Neuron (in vitro differentiated cells): ENCODE results near the gene LILRB2.
"Not testable (repeated sequence)": the region's sequence is repeated elsewhere in the genome, so short reads cannot be mapped to it uniquely, and the experiment has no call there.

Source experiments
- H2AFZ ChIP-seq: one replicate; pipeline ENCODE4 v1.6.1; 2013; ENCODE audit warnings: low read depth, mild to moderate bottlenecking, inconsistent platforms, low read length, moderate library complexity
- H3K27me3 ChIP-seq: one replicate; pipeline ENCODE4 v1.6.1; 2013; ENCODE audit warnings: low read length; ENCODE audit not compliant: insufficient read depth
- H3K36me3 ChIP-seq: one replicate; pipeline ENCODE4 v1.6.1; 2013; ENCODE audit warnings: low read length; ENCODE audit not compliant: insufficient read depth
- H3K4me1 ChIP-seq: one replicate; pipeline ENCODE4 v1.6.1; 2013; ENCODE audit warnings: low read length; ENCODE audit not compliant: insufficient read depth
- H3K4me3 ChIP-seq: 2 replicates; pipeline ENCODE4 v1.5.1; 2013; ENCODE audit warnings: mild to moderate bottlenecking, low read length, moderate library complexity
- H3K9me3 ChIP-seq: one replicate; pipeline ENCODE4 v1.6.1; 2013; ENCODE audit warnings: low read length

Gene LILRB2

DNA sequence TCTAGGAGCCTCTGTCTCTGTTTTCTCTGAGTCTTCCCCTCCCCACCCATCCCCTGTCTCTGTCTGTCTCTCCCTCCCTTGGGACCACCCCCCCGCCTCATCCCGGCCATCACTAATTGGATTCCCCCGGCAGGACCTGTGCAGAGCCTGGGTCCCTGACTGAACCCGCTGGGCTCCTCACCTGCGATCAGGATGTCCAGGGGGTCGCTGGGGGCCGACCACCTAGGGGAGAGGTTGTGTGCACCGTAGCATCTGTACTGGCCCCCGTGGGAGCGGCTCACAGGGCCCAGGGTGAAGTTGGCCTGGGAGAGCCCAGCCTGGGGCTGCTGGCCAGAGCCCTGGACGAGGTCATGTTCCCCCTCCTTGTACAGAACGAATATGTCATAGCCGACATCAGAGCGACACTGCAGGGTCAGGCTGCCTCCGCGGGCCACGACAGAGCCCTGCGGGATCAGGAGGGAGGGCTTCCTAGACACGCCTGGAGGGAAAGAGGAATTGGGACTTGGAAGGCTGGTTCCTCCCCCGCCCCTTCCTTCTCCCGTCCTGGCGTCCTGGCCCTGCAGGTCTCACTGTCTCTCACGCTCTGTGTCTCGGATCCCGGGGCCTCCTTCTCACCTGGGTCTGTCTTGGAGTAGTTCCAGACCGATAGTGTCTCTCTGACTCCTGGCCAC is 25.7 kb downstream of the LILRB2 start:
- Histone ChIP-seq H3K36me3 (no peaks in the 10 kb centered on the region), H3K9me3 (no peaks in the 10 kb centered on the region), H3K27me3 (peaks cover 26% of the 10 kb centered on the region), H2AFZ (no peak overlapping the region), H3K4me3 (no peak overlapping the region), H3K4me1 (no peaks in the 10 kb centered on the region)

DNA sequence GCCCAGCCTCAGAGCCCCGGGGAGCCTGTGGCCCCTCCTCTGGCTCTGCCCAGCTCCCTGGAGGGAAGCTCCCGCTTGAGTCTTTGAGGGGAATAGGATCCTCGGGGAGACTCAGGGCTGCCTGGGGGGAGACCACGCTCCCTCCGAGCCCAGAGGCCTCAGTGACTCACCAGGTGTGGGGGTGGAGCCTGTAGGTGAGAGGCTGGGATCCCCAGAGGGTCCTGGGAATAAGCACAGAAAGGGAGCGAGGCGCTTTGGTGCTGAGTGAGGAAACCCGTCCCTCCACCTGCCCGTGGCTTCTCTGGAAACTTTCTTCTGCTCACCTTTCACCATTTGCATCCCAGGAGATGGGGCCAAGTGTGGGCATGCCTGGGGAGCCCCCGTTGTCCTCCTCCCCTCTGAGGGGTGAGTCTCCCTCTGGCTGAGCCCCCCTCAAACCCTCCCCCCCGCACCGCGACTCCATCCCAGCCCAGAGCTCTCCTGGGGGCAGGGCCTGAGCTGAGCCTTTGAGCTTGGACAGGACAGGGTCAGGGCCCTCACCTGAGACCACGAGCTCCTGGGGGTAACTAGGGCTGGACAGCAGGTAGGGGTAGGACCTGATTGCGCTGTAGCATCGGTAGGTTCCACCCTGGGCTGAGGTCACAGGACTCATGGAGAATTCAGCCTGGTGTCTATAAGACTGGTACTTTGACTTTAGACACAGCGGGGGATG is 26.6 kb downstream of the LILRB2 start:
- H3K4me1 ChIP-seq = no peaks in the 10 kb centered on the region
- no peak overlapping the region for H3K4me3 ChIP-seq
- no peaks in the 10 kb centered on the region for H3K36me3 ChIP-seq
- peaks cover 28% of the 10 kb centered on the region for H3K27me3 ChIP-seq
- no peaks in the 10 kb centered on the region for H3K9me3 ChIP-seq
- no peak overlapping the region for H2AFZ ChIP-seq

DNA sequence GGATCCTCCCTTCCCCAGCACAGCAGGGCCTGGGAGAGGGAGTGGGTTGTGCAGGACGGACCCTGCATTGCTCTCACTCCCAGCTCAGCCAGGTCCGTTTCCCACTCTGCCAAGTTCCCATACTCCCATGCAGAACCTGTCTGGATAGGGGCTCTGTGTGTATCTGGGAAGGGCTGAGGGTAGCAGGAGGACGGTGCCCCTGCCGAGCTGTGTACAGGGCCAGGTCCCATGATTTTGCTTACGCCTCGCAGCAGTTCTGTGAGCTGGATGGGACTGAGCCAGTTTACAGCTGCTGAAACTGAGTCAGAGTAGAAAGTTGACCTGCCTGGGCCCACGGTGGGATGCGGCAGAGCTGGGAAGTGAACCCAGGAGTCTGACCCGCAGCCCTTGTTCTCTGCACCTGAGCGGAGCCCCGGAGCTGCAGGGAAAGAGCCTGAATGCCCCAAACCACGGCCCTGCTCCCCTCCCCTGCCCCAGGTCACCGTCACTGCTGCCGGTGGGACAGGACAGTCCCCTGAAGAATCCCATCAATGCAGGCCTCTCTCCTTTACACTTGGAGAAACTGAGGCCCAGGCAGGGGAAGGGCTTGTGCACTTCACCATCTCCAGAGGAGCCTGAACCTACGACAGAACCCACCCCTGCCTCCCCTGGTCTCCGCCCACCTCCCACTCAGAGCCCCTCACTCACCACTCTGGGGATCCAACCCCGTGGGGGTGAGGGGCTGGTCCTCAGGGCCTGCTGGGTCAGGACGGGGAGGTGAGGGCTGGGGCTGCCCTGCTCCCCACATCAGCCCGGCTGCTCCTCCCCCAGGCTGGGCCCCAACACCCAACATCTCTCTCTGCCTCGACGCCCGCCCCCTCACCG is 27.3 kb downstream of the LILRB2 start:
- no peaks in the 10 kb centered on the region for H3K9me3 ChIP-seq
- no peak overlapping the region for H3K4me3 ChIP-seq
- H3K36me3 ChIP-seq = no peaks in the 10 kb centered on the region
- H3K4me1 ChIP-seq = no peaks in the 10 kb centered on the region
- no peak overlapping the region for H2AFZ ChIP-seq
- peaks cover 28% of the 10 kb centered on the region for H3K27me3 ChIP-seq

DNA sequence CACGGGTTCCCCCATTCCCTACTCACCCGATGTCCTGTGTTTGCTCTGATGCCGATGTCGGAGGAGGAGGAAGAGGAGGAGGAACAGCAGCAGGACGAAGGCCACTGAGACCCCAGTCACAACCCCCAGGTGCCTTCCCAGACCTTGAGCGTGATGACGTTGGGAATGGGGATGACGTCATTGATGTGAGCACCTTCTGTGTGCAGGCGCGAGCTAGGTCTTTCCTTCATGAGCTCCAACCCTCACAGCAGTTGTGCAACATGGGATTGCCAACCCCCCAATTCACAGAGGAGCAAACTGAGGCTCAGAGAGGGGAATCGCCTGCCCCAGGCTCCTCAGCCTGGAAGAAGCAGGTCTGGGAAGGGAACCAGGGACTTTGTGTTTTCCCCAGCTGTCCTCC is 28.1 kb downstream of the LILRB2 start:
- no peaks in the 10 kb centered on the region for H3K9me3 ChIP-seq
- peaks cover 28% of the 10 kb centered on the region for H3K27me3 ChIP-seq
- no peak overlapping the region for H2AFZ ChIP-seq
- no peak overlapping the region for H3K4me3 ChIP-seq
- H3K36me3 ChIP-seq = no peaks in the 10 kb centered on the region
- no peaks in the 10 kb centered on the region for H3K4me1 ChIP-seq

DNA sequence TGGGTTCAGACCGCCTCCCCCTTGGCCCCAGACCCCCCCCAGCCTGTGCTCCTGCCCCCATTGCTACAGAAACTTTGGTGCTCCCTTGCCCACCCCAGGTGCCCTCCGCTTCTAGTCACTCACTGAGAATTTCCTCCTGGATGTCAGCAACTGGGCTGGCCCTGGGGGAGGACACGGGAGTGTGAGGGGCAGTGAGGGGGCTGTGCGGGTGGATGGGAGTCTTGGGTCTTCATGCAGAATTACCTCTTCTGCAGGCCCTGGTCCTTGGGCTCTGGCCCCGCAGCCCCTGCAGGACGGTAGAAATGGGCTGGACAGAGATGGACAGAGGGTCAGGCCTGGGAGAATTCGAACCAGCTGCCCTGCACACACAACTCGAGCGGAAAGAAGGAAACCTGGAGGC is 28.7 kb downstream of the LILRB2 start:
- Histone ChIP-seq H3K4me1 (no peaks in the 10 kb centered on the region), H3K4me3 (no peak overlapping the region), H3K36me3 (no peaks in the 10 kb centered on the region), H3K9me3 (no peaks in the 10 kb centered on the region), H2AFZ (no peak overlapping the region), H3K27me3 (peaks cover 24% of the 10 kb centered on the region)

DNA sequence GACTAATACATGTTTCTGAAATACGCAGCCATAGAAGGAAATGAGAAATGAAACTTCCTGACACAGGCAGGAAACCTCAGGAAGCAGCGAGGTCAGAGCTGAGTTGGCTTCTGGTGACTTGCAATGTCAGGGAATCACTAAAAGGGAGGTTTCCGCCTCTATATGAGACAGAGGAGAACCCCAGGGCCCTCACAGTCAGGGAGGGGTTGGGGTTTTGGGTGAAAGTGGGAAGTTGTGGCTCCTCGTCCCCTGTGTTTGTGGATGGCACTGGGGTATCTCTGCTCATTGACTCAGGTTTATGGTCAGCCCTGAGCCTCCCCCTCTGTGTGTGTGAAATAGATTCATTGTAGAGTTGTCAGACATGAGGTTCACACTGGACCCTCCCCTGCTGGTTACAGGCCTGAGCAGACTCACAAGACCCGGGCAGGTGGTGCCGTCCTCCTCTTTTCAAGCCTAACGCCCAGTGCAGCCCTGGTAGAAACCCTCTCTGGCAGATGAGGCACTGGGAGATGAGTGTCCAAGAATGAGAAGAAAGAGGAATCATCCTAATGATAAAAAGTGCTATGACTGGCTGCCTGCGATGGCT is 32.8 kb downstream of the LILRB2 start:
- Histone ChIP-seq H3K27me3 (peaks cover 11% of the 10 kb centered on the region), H3K9me3 (no peaks in the 10 kb centered on the region), H3K36me3 (no peaks in the 10 kb centered on the region), H2AFZ (no peak overlapping the region), H3K4me3 (no peak overlapping the region), H3K4me1 (no peaks in the 10 kb centered on the region)

DNA sequence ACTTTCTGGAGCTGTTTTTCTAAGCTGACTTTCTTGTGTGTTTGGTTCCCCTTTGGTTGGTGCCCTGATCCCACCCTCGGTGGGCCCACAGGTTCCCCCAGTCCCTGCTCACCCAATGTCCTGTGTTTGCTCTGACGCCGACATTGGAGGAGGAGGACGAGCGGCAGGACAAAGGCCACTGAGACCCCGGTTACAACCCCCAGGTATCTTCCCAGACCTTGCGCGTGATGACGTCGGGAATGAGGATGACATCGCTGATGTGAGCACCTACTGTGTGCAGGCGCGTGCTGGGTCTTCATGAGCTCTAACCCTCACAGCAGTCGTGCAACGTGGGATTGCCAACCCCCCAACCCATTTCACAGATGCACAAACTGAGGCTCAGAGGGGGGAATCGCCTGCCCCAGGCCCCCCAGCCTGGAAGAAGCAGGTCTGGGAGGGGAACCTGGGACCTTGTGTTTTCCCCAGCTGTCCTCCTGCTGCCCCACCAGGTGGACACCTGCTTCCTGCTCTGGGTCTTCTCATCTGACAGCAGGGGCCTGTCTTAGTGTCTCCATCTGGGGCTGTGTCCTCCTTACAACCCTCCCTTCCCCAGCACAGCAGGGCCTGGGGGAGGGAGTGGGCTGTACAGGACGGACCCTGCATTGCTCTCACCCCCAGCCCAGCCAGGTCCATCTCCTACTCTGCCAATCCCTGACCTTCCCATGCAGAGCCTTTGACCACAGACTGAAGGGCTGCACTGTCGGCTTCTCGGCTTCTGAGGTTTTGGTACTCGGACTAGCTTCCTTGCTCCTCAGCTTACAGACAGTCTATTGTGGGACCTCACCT is 33.6 kb downstream of the LILRB2 start:
- H3K9me3 ChIP-seq = no peaks in the 10 kb centered on the region
- no peak overlapping the region for H2AFZ ChIP-seq
- no peak overlapping the region for H3K4me3 ChIP-seq
- peaks cover 5% of the 10 kb centered on the region for H3K27me3 ChIP-seq
- H3K4me1 ChIP-seq = no peaks in the 10 kb centered on the region
- H3K36me3 ChIP-seq = no peaks in the 10 kb centered on the region

DNA sequence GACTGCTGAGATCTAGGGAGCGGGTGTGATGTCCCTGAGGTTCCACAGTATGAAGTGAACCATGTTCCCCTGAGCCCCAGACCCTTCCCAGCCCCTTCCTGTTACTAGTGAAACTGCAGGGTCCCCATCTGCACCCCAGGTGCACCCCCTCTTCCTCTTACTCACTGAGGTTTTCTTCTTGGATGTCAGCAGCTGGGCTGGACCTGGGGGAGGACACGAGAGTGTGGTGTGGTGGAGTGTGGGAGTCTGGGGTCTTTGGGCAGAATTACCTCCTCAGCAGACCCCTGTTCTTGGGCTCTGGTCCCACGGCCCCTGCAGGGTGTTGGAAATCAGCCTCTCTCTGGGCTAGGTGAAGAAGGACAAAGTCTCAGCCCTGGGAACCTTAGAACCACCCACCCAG is 35.0 kb downstream of the LILRB2 start:
- no peaks in the 10 kb centered on the region for H3K36me3 ChIP-seq
- H3K27me3 ChIP-seq = peaks cover 3% of the 10 kb centered on the region
- no peaks in the 10 kb centered on the region for H3K4me1 ChIP-seq
- no peak overlapping the region for H3K4me3 ChIP-seq
- no peaks in the 10 kb centered on the region for H3K9me3 ChIP-seq
- H2AFZ ChIP-seq = no peak overlapping the region

DNA sequence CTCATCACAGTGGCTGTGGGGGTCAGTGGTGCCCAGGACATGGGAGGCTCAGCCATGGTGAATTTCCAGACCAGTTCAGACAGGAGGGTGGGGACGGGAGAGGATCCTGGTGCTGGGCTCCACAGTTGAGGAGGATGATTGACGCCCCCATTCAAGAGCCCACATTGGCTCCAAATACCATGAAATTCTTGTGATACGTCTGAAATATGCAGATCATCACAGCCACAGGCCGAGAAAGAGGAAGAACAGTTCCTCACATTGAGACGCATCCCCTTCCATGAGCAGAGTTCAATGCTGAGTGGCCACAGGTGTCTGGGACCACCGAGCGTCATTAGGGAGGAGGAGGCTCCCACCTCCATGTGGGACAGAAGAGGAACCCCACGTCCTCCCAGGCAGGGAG is 37.1 kb downstream of the LILRB2 start:
- H2AFZ ChIP-seq, H3K9me3 ChIP-seq, H3K4me3 ChIP-seq, H3K27me3 ChIP-seq, H3K4me1 ChIP-seq, H3K36me3 ChIP-seq: not testable (repeated sequence)

DNA sequence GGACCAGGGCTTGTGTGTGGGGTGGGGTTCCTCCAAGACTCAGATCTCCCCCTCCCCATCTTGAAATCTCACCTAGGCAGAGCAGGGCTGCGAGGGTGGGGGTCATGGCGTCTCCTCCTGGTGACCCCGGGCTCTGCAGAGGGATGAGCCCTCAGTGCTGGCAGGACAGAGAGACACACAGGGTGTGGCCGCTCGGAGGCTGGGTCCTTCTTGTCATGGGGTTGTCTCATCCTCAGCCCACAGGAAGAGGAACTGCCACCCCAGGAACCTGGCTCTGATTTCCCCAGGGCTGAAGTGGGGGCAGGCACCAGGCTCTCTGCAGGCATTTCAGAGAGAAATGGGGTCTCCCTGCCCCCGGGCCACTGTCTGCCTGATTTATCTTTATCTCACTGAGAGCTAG is 38.3 kb downstream of the LILRB2 start, which contains the start of gene LILRA6:
Gene LILRA6, minus strand, starts transcription at position 145 of the 400 bp plus-strand sequence.
- not testable (repeated sequence) for H3K36me3 ChIP-seq, H3K4me1 ChIP-seq, H3K4me3 ChIP-seq, H3K27me3 ChIP-seq, H2AFZ ChIP-seq, H3K9me3 ChIP-seq

DNA sequence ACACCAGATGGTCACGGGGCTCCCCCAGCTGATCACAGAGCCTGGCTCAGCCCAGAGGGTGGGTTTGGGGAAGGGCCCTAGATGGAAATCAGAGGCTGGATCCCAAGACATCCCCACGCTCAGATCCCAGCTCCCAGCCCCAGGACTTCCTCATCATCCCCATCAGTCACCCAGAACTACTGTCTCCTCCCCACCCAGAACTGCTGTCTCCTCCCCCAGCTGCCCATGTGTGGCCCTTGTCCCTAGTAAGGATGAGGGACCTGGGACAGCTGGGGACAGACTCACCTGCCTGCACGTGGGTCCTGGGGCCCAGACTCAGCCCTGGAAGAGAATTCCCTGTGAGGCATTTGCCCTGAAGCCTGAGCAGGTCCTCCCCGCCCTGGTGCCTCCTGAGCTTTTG is 38.7 kb downstream of the LILRB2 start:
- not testable (repeated sequence) for H3K36me3 ChIP-seq, H3K27me3 ChIP-seq, H3K4me3 ChIP-seq, H3K4me1 ChIP-seq, H2AFZ ChIP-seq, H3K9me3 ChIP-seq

DNA sequence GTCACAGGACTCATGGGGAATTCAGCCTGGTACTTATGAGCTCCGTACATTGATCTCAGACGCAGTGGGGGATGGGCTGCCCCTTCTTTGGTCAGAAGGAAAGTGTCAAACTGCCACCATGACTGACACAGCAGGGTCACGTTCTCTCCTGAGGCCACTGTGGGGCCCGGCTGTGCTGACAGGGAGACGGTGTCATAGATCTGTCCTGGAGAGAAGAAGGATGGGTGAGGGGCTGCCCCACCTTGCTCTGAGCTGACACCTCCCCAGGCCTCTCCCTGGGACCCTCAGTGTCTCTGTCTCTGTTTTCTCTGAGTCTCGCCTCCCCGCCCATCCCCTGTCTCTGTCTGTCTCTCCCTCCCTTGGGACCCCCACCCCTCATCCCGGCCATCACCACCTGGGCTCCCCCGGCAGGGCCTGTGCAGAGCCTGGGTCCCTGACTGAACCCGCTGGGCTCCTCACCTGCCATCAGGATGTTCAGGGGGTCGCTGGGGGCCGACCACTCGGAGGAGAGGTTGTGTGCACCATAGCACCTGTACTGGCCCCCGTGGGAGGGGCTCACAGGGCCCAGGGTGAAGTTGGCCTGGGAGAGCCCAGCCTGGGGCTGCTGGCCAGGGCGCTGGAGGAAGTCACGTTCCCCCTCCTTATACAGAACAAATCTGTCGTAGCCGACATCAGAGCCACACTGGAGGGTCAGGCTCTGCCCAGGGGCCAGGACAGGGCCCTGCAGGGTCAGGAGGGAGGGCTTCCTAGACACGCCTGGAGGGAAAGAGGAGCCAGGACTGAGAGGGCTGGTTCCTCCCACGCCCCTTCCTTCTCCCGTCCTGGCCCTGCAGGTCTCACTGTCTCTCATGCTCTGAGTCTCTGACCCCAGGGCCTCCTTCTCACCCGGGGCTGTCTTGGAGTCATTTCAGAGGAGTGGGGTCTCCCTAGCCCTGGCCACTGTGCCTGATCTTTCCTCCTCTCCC is 40.3 kb downstream of the LILRB2 start:
- not testable (repeated sequence) for H3K4me3 ChIP-seq, H3K9me3 ChIP-seq, H3K27me3 ChIP-seq, H3K36me3 ChIP-seq, H2AFZ ChIP-seq, H3K4me1 ChIP-seq
